Gastrocnemius medialis (tissue), 4 donors: ENCODE data around the gene GPBP1L1. TPM values are rescaled to one million over a fixed set of nuclear protein-coding genes. Genes with fewer than 3 reads are reported as not detected.

Experiments
- ATAC-seq, 2 donors: fragments of 150-250 bp; one replicate each; pipeline ENCODE4 v1.9.1; 2016
- DNase-seq, 2 donors: peaks; one replicate each; pipeline ENCODE4 v3.0.0-alpha.2; 2019
- H3K27ac ChIP-seq, 4 donors: fragments of 200-600 bp; sonication (generic); 1 replicate in 1 of 4; 2 replicates in 3 of 4; pipeline ENCODE4 v1.5.1; 2016 to 2018; ENCODE audit warnings: mild to moderate bottlenecking in 2 of 4, moderate library complexity in 1 of 4
- H3K27me3 ChIP-seq, 3 donors: fragments of 200-600 bp; sonication (generic) in 2 of 3; 1 replicate in 1 of 3; 2 replicates in 2 of 3; pipeline versions ENCODE4 v1.5.1 to v1.6.0; 2016 to 2019; ENCODE audit warnings: mild to moderate bottlenecking in 1 of 3, moderate library complexity in 1 of 3
- H3K36me3 ChIP-seq, 2 donors: fragments of 200-600 bp; sonication (generic) in 1 of 2; one replicate each; pipeline ENCODE4 v1.5.1; 2017 to 2018
- H3K4me1 ChIP-seq, 2 donors: fragments of 200-600 bp; sonication (generic) in 1 of 2; one replicate each; pipeline ENCODE4 v1.5.1; 2016 to 2017; ENCODE audit warnings: mild to moderate bottlenecking in 2 of 2
- H3K4me3 ChIP-seq, 4 donors: fragments of 200-600 bp; sonication (generic) in 3 of 4; 1 replicate in 1 of 4; 2 replicates in 3 of 4; pipeline ENCODE4 v1.5.1; 2016 to 2019; ENCODE audit warnings: mild to moderate bottlenecking in 2 of 4
- H3K9me3 ChIP-seq, 3 donors: fragments of 200-600 bp; sonication (generic) in 2 of 3; 1 replicate in 1 of 3; 2 replicates in 2 of 3; pipeline ENCODE4 v1.5.1; 2016 to 2019
- CTCF ChIP-seq, 5 experiments: fragments of 450-650 bp in 3 of 5; fragments of 200-600 bp in 2 of 5; sonication (generic) in 2 of 5; IDR thresholded peaks in 4 of 5; conservative IDR thresholded peaks in 1 of 5; 1 replicate in 4 of 5; 2 replicates in 1 of 5; pipeline ENCODE4 v1.5.1; 2016 to 2019; ENCODE audit warnings: antibody characterized with exemption in 5 of 5, mild to moderate bottlenecking in 3 of 5, moderate library complexity in 3 of 5
- POLR2A ChIP-seq, 2 donors: fragments of 450-650 bp; IDR thresholded peaks; one replicate each; pipeline ENCODE4 v1.6.1; 2017; ENCODE audit warnings: antibody characterized with exemption in 2 of 2, mild to moderate bottlenecking in 2 of 2, moderate library complexity in 2 of 2
- in situ Hi-C, 4 donors: fragments of 200-750 bp; cut with MboI; loops; one replicate each; pipeline versions ENCODE4 v1.15.0 to v1.8.0; 2017; ENCODE audit warnings: low sequenced_read_pairs in 4 of 4
- intact Hi-C: fragments of 100-400 bp; cut with DNase I; formaldehyde crosslinking; loops from one replicate; pipeline ENCODE4 v1.15.1; 2023; ENCODE audit warnings: low total_unique reads
- total RNA-seq, 4 donors: library from RNA; depleted of rRNA; stranded (reverse); fragments of >200 nt; gene quantifications; one replicate each; pipeline versions ENCODE4 v1.1.0 to v1.2.3, GENCODE V29; 2016

GPBP1L1 gene
- total RNA-seq, 4 donors from 2014 or later, result 58.5 to 99.5 (median 81.8) TPM

GRCh38 chr1:45669859-45670655, 16.3 kb downstream of the GPBP1L1 start:
- Histone ChIP-seq H3K36me3 (no peaks in the 10 kb centered on the region), H3K4me3 (no peak overlapping the region), H3K27me3 (no peaks in the 10 kb centered on the region), H3K9me3 (no peaks in the 10 kb centered on the region), H3K27ac (peak overlapping the region; percentile 52 to 75 (median 69)), H3K4me1 (peaks cover 82 to 90% of the 10 kb centered on the region in 2 donors)
- intact Hi-C loops (no loop called here), in situ Hi-C loops (loop anchor here in 1 of 4 donors (10.0 kb wide), 1 partner anchor 185 kb away; no protein-coding TSS in a partner anchor)
- TF ChIP-seq POLR2A (IDR thresholded peaks at IDR 0.05), result no peak
- TF ChIP-seq CTCF (IDR thresholded peaks at IDR 0.05 in 4 of 5, conservative IDR thresholded peaks at IDR 0.05 in 1 of 5), result no peak
- ATAC-seq, result peak; percentile 35 to 50
- DNase-seq, result no peak

- peak overlapping the region; percentile 52 to 75 (median 69) for H3K27ac ChIP-seq
- intact Hi-C loops, result no loop called here
- H3K4me1 ChIP-seq, result peaks cover 76 to 83% of the 10 kb centered on the region in 2 donors
Measured at GRCh38 chr1:45669379-45669778, 17.0 kb downstream of the GPBP1L1 start.

DNA sequence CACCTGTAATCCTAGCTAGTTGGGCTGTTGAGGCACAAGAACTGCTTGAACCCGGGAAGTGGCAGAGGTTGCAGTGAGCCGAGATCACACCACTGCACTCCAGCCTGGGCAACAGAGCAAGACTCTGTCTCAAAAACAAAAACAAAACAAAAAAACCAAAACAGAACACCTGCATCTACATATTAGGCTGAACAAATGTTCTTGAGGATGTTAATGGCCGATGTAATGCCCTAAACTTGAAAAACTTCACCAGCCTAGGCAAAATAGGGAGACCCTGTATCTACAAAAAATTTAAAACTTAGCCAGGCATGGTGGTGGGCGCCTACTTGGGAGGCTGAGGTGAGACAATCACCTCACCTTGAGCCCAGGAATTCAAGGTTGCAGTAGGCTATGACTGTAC, 17.8 kb downstream of the GPBP1L1 start:
- Histone ChIP-seq H3K27me3 (no peaks in the 10 kb centered on the region), H3K4me3 (no peak overlapping the region), H3K36me3 (no peaks in the 10 kb centered on the region), H3K9me3 (no peaks in the 10 kb centered on the region), H3K4me1 (peaks cover 67 to 75% of the 10 kb centered on the region in 2 donors), H3K27ac (peak overlapping the region in 3 of 4 donors; percentile 16 to 73 (median 61))
- TF ChIP-seq CTCF (IDR thresholded peaks at IDR 0.05 in 4 of 5, conservative IDR thresholded peaks at IDR 0.05 in 1 of 5) (no peak), POLR2A (IDR thresholded peaks at IDR 0.05) (no peak)
- in situ Hi-C loops (loop anchor here in 1 of 4 donors (10.0 kb wide), 1 partner anchor 186 kb away; no protein-coding TSS in a partner anchor), intact Hi-C loops (no loop called here)
- ATAC-seq (no peak), DNase-seq (no peak)

More at GRCh38 chr1:45669379-45669778, 17.0 kb downstream of the GPBP1L1 start:
- H3K36me3 ChIP-seq, result no peaks in the 10 kb centered on the region
- ATAC-seq, result no peak
- DNase-seq, result no peak
- in situ Hi-C loops, result loop anchor here in 1 of 4 donors (10.0 kb wide), 1 partner anchor 185 kb away; no protein-coding TSS in a partner anchor
- no peak overlapping the region for H3K4me3 ChIP-seq
- no peaks in the 10 kb centered on the region for H3K9me3 ChIP-seq
- H3K27me3 ChIP-seq, result no peaks in the 10 kb centered on the region
- TF ChIP-seq CTCF (IDR thresholded peaks at IDR 0.05 in 4 of 5, conservative IDR thresholded peaks at IDR 0.05 in 1 of 5), result no peak

GRCh38 chr1:45667321-45668111, 18.8 kb downstream of the GPBP1L1 start:
- intact Hi-C loops (no loop called here), in situ Hi-C loops (loop anchor here in 1 of 4 donors (10.0 kb wide), 1 partner anchor 187 kb away; no protein-coding TSS in a partner anchor)
- no peak overlapping the region for H3K4me3 ChIP-seq
- ATAC-seq, result peak in 1 of 2 donors; percentile 65
- no peaks in the 10 kb centered on the region for H3K9me3 ChIP-seq
- peaks cover 68 to 69% of the 10 kb centered on the region in 2 donors for H3K4me1 ChIP-seq
- H3K27me3 ChIP-seq, result no peaks in the 10 kb centered on the region
- no peaks in the 10 kb centered on the region for H3K36me3 ChIP-seq
- peak in 1 of 2 donors; percentile 29 for DNase-seq
- TF ChIP-seq CTCF (IDR thresholded peaks at IDR 0.05 in 4 of 5, conservative IDR thresholded peaks at IDR 0.05 in 1 of 5), result no peak
- TF ChIP-seq POLR2A (IDR thresholded peaks at IDR 0.05), result no peak
- peak overlapping the region; percentile 18 to 67 (median 44) for H3K27ac ChIP-seq
